Fibroblast of skin of scalp (primary cell): ENCODE data around the gene EMID1.
A peak's percentile ranks its signal among the peaks of the same experiment; 100 is the strongest.

Experiments used
- DNase-seq: peaks from one replicate; pipeline ENCODE4 v3.0.0-alpha.2; 2013

The EMID1 gene

GRCh38 chr22:29195118-29195963 lies 10.4 kb upstream of the EMID1 start:
- no peak for DNase-seq

GRCh38 chr22:29195964-29196666 lies 9.6 kb upstream of the EMID1 start:
- DNase-seq = no peak

GRCh38 chr22:29197096-29197495 lies 8.6 kb upstream of the EMID1 start:
- DNase-seq = no peak

- DNase-seq = no peak
These were observed 7.5 kb upstream of the EMID1 start for GRCh38 chr22:29198240-29198639.

- DNase-seq = no peak
These were observed 5.8 kb upstream of the EMID1 start for GRCh38 chr22:29199702-29200400.

GRCh38 chr22:29200901-29201300 lies 4.8 kb upstream of the EMID1 start:
- DNase-seq = no peak

- no peak for DNase-seq
These were observed 3.9 kb upstream of the EMID1 start for GRCh38 chr22:29201782-29202181.

- DNase-seq = peak; percentile 74
These were observed 3.2 kb upstream of the EMID1 start for GRCh38 chr22:29202212-29203192.

GRCh38 chr22:29203488-29204454 lies 1.9 kb upstream of the EMID1 start:
- no peak for DNase-seq

GRCh38 chr22:29204455-29205183 lies 1.1 kb upstream of the EMID1 start:
- DNase-seq = no peak

- DNase-seq = no peak
These were observed 473 bp upstream of the EMID1 start for GRCh38 chr22:29205252-29205593.

- DNase-seq = no peak
These were observed 911 bp downstream of the EMID1 start for GRCh38 chr22:29206372-29207242.

- DNase-seq = no peak
These were observed 1.5 kb downstream of the EMID1 start for GRCh38 chr22:29207243-29207550.

GRCh38 chr22:29207562-29208501 lies 2.1 kb downstream of the EMID1 start:
- no peak for DNase-seq

GRCh38 chr22:29208502-29208862 lies 2.8 kb downstream of the EMID1 start:
- no peak for DNase-seq

GRCh38 chr22:29208879-29209623 lies 3.4 kb downstream of the EMID1 start:
- DNase-seq = no peak

- no peak for DNase-seq
These were observed 3.9 kb downstream of the EMID1 start for GRCh38 chr22:29209624-29209929.

GRCh38 chr22:29211066-29211465 lies 5.4 kb downstream of the EMID1 start:
- DNase-seq = no peak
